Retinal pigment epithelial cell (primary cell): Measurements from ENCODE around the gene CD300LD.

Experiments
- DNase-seq: peaks from one replicate; pipeline ENCODE4 v3.0.0-alpha.2; 2010; ENCODE audit warnings: low read depth
- H3K4me3 ChIP-seq: 2 replicates; pipeline ENCODE4 v1.5.1; 2011; ENCODE audit warnings: mild to moderate bottlenecking, low read length, control low read depth, moderate library complexity
- CTCF ChIP-seq: conservative IDR thresholded peaks from 2 replicates; pipeline ENCODE4 v1.5.1; 2011; ENCODE audit warnings: low read depth, low read length, control low read depth, inconsistent platforms

The CD300LD gene

GRCh38 chr17:74539281-74539820 lies 52.7 kb downstream of the CD300LD start:
- DNase-seq, result no peak
- TF ChIP-seq CTCF, result no peak
- no peak overlapping the region for H3K4me3 ChIP-seq

- TF ChIP-seq CTCF, result no peak
- no peak for DNase-seq
- H3K4me3 ChIP-seq, result no peak overlapping the region
These were observed 55.2 kb downstream of the CD300LD start for GRCh38 chr17:74536890-74537289.

- no peak for DNase-seq
- no peak overlapping the region for H3K4me3 ChIP-seq
- no peak for TF ChIP-seq CTCF
These were observed 60.0 kb downstream of the CD300LD start for GRCh38 chr17:74532115-74532514.

- no peak for TF ChIP-seq CTCF
- no peak for DNase-seq
- H3K4me3 ChIP-seq, result no peak within 1 kb of the TSS
These were observed 60.8 kb downstream of the CD300LD start, which contains the start of gene CD300LB for GRCh38 chr17:74531231-74531761. TSS of gene CD300LB (minus strand) at chr17:74531475. CDS start at chr17:74531350, 125 bp downstream.

GRCh38 chr17:74530831-74531150 lies 61.3 kb downstream of the CD300LD start:
- no peak overlapping the region for H3K4me3 ChIP-seq
- no peak for TF ChIP-seq CTCF
- no peak for DNase-seq
